ENCODE results near the gene CNTNAP5.

The CNTNAP5 gene

GRCh38 chr2:124489686-124490085, 464.6 kb downstream of the CNTNAP5 start:
- Histone ChIP-seq H3K27ac (ENCODE audit: low read depth, low read length, severe bottlenecking) (no peak overlapping the region), H3K4me1 (ENCODE audit: control insufficient read depth, insufficient read depth, low read length, poor library complexity, severe bottlenecking) (no peaks in the 10 kb centered on the region), H3K4me3 (ENCODE audit: extremely low read depth, insufficient read depth, low read length, poor library complexity, severe bottlenecking) (no peak overlapping the region), H3K9me3 (ENCODE audit: control insufficient read depth, low read length) (no peaks in the 10 kb centered on the region), H3K36me3 (ENCODE audit: control insufficient read depth, insufficient read depth, low read length) (no peaks in the 10 kb centered on the region)

GRCh38 chr2:124501575-124502152, 476.6 kb downstream of the CNTNAP5 start:
- WGBS, 2 experiments (ENCODE audit: insufficient coverage in 2 of 2): 88 to 100% methylated on average over 2 to 5 of the region's 6 CpGs
- H3K36me3 ChIP-seq (ENCODE audit: control insufficient read depth, insufficient read depth, low read length): no peaks in the 10 kb centered on the region
- H3K27ac ChIP-seq (ENCODE audit: low read depth, low read length, severe bottlenecking): no peak overlapping the region

DNA sequence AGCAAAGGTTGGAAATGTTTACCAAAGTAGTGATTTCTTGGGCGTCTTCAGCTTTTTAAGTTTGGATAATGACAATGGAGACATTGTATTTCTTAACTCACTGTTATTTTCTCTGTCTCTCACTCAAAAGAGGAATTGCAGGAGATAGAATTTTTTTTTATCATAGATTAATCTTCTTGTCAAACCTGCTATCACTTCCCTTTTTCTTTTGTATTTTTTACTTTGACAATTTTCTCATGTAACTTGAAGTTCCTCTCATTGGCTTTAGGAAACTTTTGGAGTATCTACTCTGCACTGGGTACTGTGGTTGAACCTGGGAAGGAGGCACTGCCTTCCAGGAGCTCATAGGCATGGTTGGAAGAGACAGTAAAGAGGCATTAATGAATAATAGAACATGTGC, 489.1 kb downstream of the CNTNAP5 start:
- WGBS, 2 experiments (ENCODE audit: insufficient coverage in 2 of 2): no CpG with 5 or more reads among the region's 1 CpG
- H3K36me3 ChIP-seq (ENCODE audit: control insufficient read depth, insufficient read depth, low read length): no peaks in the 10 kb centered on the region
- no peak overlapping the region for H3K4me3 ChIP-seq (ENCODE audit: extremely low read depth, insufficient read depth, low read length, poor library complexity, severe bottlenecking)
- no peak overlapping the region for H3K27ac ChIP-seq (ENCODE audit: low read depth, low read length, severe bottlenecking)
- H3K9me3 ChIP-seq (ENCODE audit: control insufficient read depth, low read length): no peaks in the 10 kb centered on the region
- H3K4me1 ChIP-seq (ENCODE audit: control insufficient read depth, insufficient read depth, low read length, poor library complexity, severe bottlenecking): no peaks in the 10 kb centered on the region

More at GRCh38 chr2:124501575-124502152, 476.6 kb downstream of the CNTNAP5 start:
- H3K4me3 ChIP-seq (ENCODE audit: extremely low read depth, insufficient read depth, low read length, poor library complexity, severe bottlenecking): no peak overlapping the region
- H3K9me3 ChIP-seq (ENCODE audit: control insufficient read depth, low read length): no peaks in the 10 kb centered on the region
- no peaks in the 10 kb centered on the region for H3K4me1 ChIP-seq (ENCODE audit: control insufficient read depth, insufficient read depth, low read length, poor library complexity, severe bottlenecking)

GRCh38 chr2:124520953-124521352, 495.9 kb downstream of the CNTNAP5 start:
- Histone ChIP-seq H3K36me3 (ENCODE audit: control insufficient read depth, insufficient read depth, low read length) (no peaks in the 10 kb centered on the region), H3K9me3 (ENCODE audit: control insufficient read depth, low read length) (no peaks in the 10 kb centered on the region), H3K4me1 (ENCODE audit: control insufficient read depth, insufficient read depth, low read length, poor library complexity, severe bottlenecking) (no peaks in the 10 kb centered on the region), H3K4me3 (ENCODE audit: extremely low read depth, insufficient read depth, low read length, poor library complexity, severe bottlenecking) (no peak overlapping the region), H3K27ac (ENCODE audit: low read depth, low read length, severe bottlenecking) (no peak overlapping the region)
- WGBS, 2 experiments (ENCODE audit: insufficient coverage in 2 of 2): 100% methylated on average over 1 of the region's 2 CpGs

GRCh38 chr2:124523096-124523495, 498.0 kb downstream of the CNTNAP5 start:
- 100% methylated on average over 2 of the region's 3 CpGs; no CpG with 5 or more reads in 1 of the 2 experiments for WGBS, 2 experiments (ENCODE audit: insufficient coverage in 2 of 2)
- H3K4me1 ChIP-seq (ENCODE audit: control insufficient read depth, insufficient read depth, low read length, poor library complexity, severe bottlenecking): no peaks in the 10 kb centered on the region
- H3K27ac ChIP-seq (ENCODE audit: low read depth, low read length, severe bottlenecking): no peak overlapping the region
- H3K4me3 ChIP-seq (ENCODE audit: extremely low read depth, insufficient read depth, low read length, poor library complexity, severe bottlenecking): no peak overlapping the region
- H3K36me3 ChIP-seq (ENCODE audit: control insufficient read depth, insufficient read depth, low read length): no peaks in the 10 kb centered on the region
- H3K9me3 ChIP-seq (ENCODE audit: control insufficient read depth, low read length): no peaks in the 10 kb centered on the region

GRCh38 chr2:124524155-124524915, 499.2 kb downstream of the CNTNAP5 start:
- 91 to 97% methylated on average over 4 to 7 of the region's 7 CpGs for WGBS, 2 experiments (ENCODE audit: insufficient coverage in 2 of 2)
- H3K4me3 ChIP-seq (ENCODE audit: extremely low read depth, insufficient read depth, low read length, poor library complexity, severe bottlenecking): no peak overlapping the region
- no peaks in the 10 kb centered on the region for H3K36me3 ChIP-seq (ENCODE audit: control insufficient read depth, insufficient read depth, low read length)
- no peaks in the 10 kb centered on the region for H3K4me1 ChIP-seq (ENCODE audit: control insufficient read depth, insufficient read depth, low read length, poor library complexity, severe bottlenecking)
- no peak overlapping the region for H3K27ac ChIP-seq (ENCODE audit: low read depth, low read length, severe bottlenecking)
- H3K9me3 ChIP-seq (ENCODE audit: control insufficient read depth, low read length): no peaks in the 10 kb centered on the region

GRCh38 chr2:124526221-124526620, 501.1 kb downstream of the CNTNAP5 start:
- no peaks in the 10 kb centered on the region for H3K4me1 ChIP-seq (ENCODE audit: control insufficient read depth, insufficient read depth, low read length, poor library complexity, severe bottlenecking)
- 100% methylated on average over 1 of the region's 4 CpGs for WGBS, 2 experiments (ENCODE audit: insufficient coverage in 2 of 2)
- no peak overlapping the region for H3K27ac ChIP-seq (ENCODE audit: low read depth, low read length, severe bottlenecking)
- no peaks in the 10 kb centered on the region for H3K9me3 ChIP-seq (ENCODE audit: control insufficient read depth, low read length)
- H3K36me3 ChIP-seq (ENCODE audit: control insufficient read depth, insufficient read depth, low read length): no peaks in the 10 kb centered on the region
- H3K4me3 ChIP-seq (ENCODE audit: extremely low read depth, insufficient read depth, low read length, poor library complexity, severe bottlenecking): no peak overlapping the region

DNA sequence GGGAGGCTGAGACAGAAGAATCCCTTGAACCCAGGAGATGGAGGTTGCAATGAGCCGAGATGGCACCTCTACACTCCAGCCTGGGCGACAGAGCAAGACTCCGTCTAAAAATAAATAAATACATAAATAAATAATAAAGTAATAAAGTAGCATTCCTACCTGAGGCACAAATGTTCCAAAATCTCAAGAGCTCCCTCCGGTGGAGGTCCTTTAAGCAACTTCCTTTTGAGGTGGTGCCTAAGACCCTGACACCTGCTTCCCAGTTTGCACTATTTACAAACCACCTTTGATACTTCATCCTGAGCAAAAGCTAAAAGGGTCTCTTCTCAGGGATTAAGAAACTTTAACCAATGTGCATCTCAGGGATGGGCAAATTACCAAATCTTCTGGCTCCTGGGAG, 505.1 kb downstream of the CNTNAP5 start:
- WGBS, 2 experiments (ENCODE audit: insufficient coverage in 2 of 2): 86 to 100% methylated on average over 1 of the region's 4 CpGs
- H3K9me3 ChIP-seq (ENCODE audit: control insufficient read depth, low read length): no peaks in the 10 kb centered on the region
- no peaks in the 10 kb centered on the region for H3K36me3 ChIP-seq (ENCODE audit: control insufficient read depth, insufficient read depth, low read length)
- H3K4me1 ChIP-seq (ENCODE audit: control insufficient read depth, insufficient read depth, low read length, poor library complexity, severe bottlenecking): no peaks in the 10 kb centered on the region
- no peak overlapping the region for H3K27ac ChIP-seq (ENCODE audit: low read depth, low read length, severe bottlenecking)
- no peak overlapping the region for H3K4me3 ChIP-seq (ENCODE audit: extremely low read depth, insufficient read depth, low read length, poor library complexity, severe bottlenecking)

DNA sequence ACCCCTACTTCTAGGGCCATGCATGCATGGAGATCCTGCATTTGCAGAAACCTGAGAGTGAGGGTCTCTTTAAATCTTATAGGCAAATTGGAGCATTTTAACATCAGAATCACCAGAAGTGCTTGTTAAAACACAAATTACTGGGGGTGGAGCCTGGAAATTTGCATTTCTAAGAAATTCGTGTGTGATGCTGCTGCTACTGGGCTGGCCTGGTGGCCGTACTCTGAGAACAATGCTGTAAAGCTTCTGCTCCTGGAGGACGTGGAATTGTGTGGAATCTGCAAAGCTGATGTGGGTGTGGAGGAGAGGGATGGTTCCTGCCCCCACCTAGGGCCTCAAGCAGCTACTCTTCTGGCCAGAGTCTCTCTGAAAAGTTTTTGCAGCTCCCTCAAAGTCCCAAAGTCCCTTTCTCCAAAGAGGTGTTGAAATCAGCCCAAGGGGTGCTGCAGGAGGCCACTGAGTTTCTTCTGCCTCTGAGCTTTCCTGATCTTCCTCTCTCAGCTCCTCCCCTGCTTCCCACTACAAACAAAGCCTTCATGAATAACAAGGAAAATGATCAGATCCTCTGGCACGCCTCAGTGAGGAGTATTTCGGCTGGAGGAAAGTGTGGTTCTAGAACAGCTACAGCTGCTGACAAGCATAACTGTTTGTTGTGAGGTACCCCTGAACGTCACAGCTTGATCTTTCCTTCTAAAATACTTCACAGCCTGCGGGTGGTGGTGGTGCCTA, 508.3 kb downstream of the CNTNAP5 start:
- Histone ChIP-seq H3K27ac (ENCODE audit: low read depth, low read length, severe bottlenecking) (no peak overlapping the region), H3K36me3 (ENCODE audit: control insufficient read depth, insufficient read depth, low read length) (no peaks in the 10 kb centered on the region), H3K4me3 (ENCODE audit: extremely low read depth, insufficient read depth, low read length, poor library complexity, severe bottlenecking) (no peak overlapping the region), H3K4me1 (ENCODE audit: control insufficient read depth, insufficient read depth, low read length, poor library complexity, severe bottlenecking) (no peaks in the 10 kb centered on the region), H3K9me3 (ENCODE audit: control insufficient read depth, low read length) (no peaks in the 10 kb centered on the region)
- WGBS, 2 experiments (ENCODE audit: insufficient coverage in 2 of 2): 50 to 73% methylated on average over 1 to 5 of the region's 7 CpGs

DNA sequence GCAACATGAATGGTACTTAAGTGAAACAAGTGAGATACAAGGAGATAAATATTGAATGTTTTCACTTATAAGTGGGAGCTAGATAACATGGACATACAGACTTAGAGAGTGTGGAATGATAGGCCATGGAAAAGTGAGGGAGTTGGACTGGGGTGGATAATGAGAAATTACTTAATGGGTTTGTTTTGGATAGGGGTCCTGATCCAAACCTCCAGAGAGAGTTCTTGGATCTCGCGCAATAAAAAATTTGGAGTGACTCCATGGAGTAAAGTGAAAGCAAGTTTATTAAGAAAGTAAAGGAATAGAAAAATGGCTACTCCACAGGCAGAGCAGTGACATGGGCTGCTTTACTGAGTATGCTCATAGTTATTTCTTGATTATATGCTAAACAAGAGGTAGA, 508.9 kb downstream of the CNTNAP5 start:
- Histone ChIP-seq H3K4me1 (ENCODE audit: control insufficient read depth, insufficient read depth, low read length, poor library complexity, severe bottlenecking) (no peaks in the 10 kb centered on the region), H3K9me3 (ENCODE audit: control insufficient read depth, low read length) (no peaks in the 10 kb centered on the region), H3K4me3 (ENCODE audit: extremely low read depth, insufficient read depth, low read length, poor library complexity, severe bottlenecking) (no peak overlapping the region), H3K27ac (ENCODE audit: low read depth, low read length, severe bottlenecking) (no peak overlapping the region), H3K36me3 (ENCODE audit: control insufficient read depth, insufficient read depth, low read length) (no peaks in the 10 kb centered on the region)
- WGBS, 2 experiments (ENCODE audit: insufficient coverage in 2 of 2): 93 to 100% methylated on average over 2 of the region's 2 CpGs

DNA sequence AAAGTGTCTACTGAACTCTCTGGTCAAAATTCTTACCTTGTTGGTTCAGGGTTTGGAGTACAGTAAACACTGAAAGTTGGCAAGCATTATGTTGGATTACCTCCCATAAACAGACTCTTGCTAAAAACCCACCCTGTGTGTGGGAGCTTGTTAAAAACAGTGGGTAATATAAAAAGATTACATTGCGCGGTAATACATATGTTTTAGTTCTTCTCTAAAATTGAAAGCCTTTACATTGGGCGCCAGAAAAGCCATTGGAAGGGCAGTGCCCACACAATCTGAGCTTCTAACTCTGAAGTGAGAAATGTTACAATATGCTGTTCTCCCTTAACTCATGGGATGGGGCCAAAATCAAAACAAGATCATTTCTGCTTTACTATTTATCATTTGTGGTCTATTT, 510.7 kb downstream of the CNTNAP5 start:
- Histone ChIP-seq H3K9me3 (ENCODE audit: control insufficient read depth, low read length) (no peaks in the 10 kb centered on the region), H3K4me1 (ENCODE audit: control insufficient read depth, insufficient read depth, low read length, poor library complexity, severe bottlenecking) (no peaks in the 10 kb centered on the region), H3K4me3 (ENCODE audit: extremely low read depth, insufficient read depth, low read length, poor library complexity, severe bottlenecking) (no peak overlapping the region), H3K27ac (ENCODE audit: low read depth, low read length, severe bottlenecking) (no peak overlapping the region), H3K36me3 (ENCODE audit: control insufficient read depth, insufficient read depth, low read length) (no peaks in the 10 kb centered on the region)
- WGBS, 2 experiments (ENCODE audit: insufficient coverage in 2 of 2): 90 to 100% methylated on average over 2 to 3 of the region's 3 CpGs
